Hepatocyte (in vitro differentiated cells): ENCODE results near the gene NEAT1. TPM values are rescaled to one million over a fixed set of nuclear protein-coding genes. Genes with fewer than 3 reads are reported as not detected.
A peak's percentile ranks its signal among the peaks of the same experiment; 100 is the strongest.

Experiments
- DNase-seq: peaks from one replicate; pipeline ENCODE4 v3.0.0-alpha.2; 2016; ENCODE audit warnings: low spot score
- H2AFZ ChIP-seq: fragments of 200-600 bp; sonication (generic); 2 replicates; pipeline ENCODE4 v1.6.0; 2016; ENCODE audit warnings: antibody characterized with exemption, mild to moderate bottlenecking
- H3K27ac ChIP-seq: fragments of 200-600 bp; sonication (generic); 2 replicates; pipeline ENCODE4 v1.5.1; 2016; ENCODE audit warnings: mild to moderate bottlenecking
- H3K27me3 ChIP-seq: fragments of 200-600 bp; sonication (generic); 2 replicates; pipeline ENCODE4 v1.6.1; 2016
- H3K36me3 ChIP-seq: fragments of 200-600 bp; sonication (generic); replicated peaks from 2 replicates; pipeline ENCODE4 v1.5.1; 2016; ENCODE audit warnings: low read depth; ENCODE audit not compliant: insufficient read depth
- H3K4me1 ChIP-seq: fragments of 200-600 bp; sonication (generic); 2 replicates; pipeline ENCODE4 v1.5.1; 2016; ENCODE audit warnings: mild to moderate bottlenecking, moderate library complexity; ENCODE audit not compliant: insufficient read depth
- H3K4me2 ChIP-seq: fragments of 200-600 bp; sonication (generic); 2 replicates; pipeline ENCODE4 v1.6.0; 2016
- H3K4me3 ChIP-seq: fragments of 200-600 bp; sonication (generic); 2 replicates; pipeline ENCODE4 v1.5.1; 2016; ENCODE audit warnings: mild to moderate bottlenecking
- H3K79me2 ChIP-seq: fragments of 200-600 bp; sonication (generic); 2 replicates; pipeline ENCODE4 v1.6.0; 2017; ENCODE audit warnings: mild to moderate bottlenecking
- H3K9me2 ChIP-seq: fragments of 200-600 bp; sonication (generic); replicated peaks from 2 replicates; pipeline ENCODE4 v1.6.0; 2017; ENCODE audit warnings: mild to moderate bottlenecking; ENCODE audit not compliant: insufficient read depth
- H3K9me3 ChIP-seq: fragments of 200-600 bp; sonication (generic); 2 replicates; pipeline ENCODE4 v1.5.1; 2016; ENCODE audit warnings: low read depth, mild to moderate bottlenecking
- H4K20me1 ChIP-seq: fragments of 200-600 bp; sonication (generic); 2 replicates; pipeline ENCODE4 v1.6.0; 2016; ENCODE audit warnings: mild to moderate bottlenecking; ENCODE audit not compliant: insufficient read depth, poor library complexity, severe bottlenecking
- CTCF ChIP-seq: fragments of 200-600 bp; sonication (generic); IDR thresholded peaks from 2 replicates; pipeline ENCODE4 v1.5.1; 2016; ENCODE audit warnings: antibody characterized with exemption, mild to moderate bottlenecking; ENCODE audit not compliant: poor library complexity
- EZH2 ChIP-seq: fragments of 200-600 bp; sonication (generic); IDR thresholded peaks from 2 replicates; pipeline ENCODE4 v1.6.1; 2016; ENCODE audit warnings: antibody characterized with exemption, mild to moderate bottlenecking, borderline replicate concordance
- EZH2phosphoT487 ChIP-seq: fragments of 200-600 bp; sonication (generic); IDR thresholded peaks from one replicate; pipeline ENCODE4 v1.6.1; 2018; ENCODE audit warnings: antibody characterized with exemption, mild to moderate bottlenecking, low read depth, moderate library complexity; ENCODE audit not compliant: unreplicated experiment, severe bottlenecking
- WGBS: methylation state at CpG from one replicate; pipeline ENCODE4 v1.1.6; 2016; ENCODE audit warnings: low lambda C conversion rate; ENCODE audit errors: missing lambda C conversion rate; 5-methylcytosine and 5-hydroxymethylcytosine counted together
- polyA plus RNA-seq: library from polyadenylated mRNA; unstranded; fragments of >200 nt; fragmentation: Nextera tagmentation; extraction: Ambion mirVana; gene quantifications from 2 replicates; pipeline ENCODE4 v1.2.1, GENCODE V29; 2016
- total RNA-seq: library from RNA; depleted of rRNA; stranded (reverse); fragments of >200 nt; gene quantifications from 2 replicates; pipeline ENCODE4 v1.2.3, GENCODE V29; 2014

NEAT1 gene
- total and polyA plus RNA-seq, 2 experiments from 2014 or later = 130 to 168 TPM

DNA sequence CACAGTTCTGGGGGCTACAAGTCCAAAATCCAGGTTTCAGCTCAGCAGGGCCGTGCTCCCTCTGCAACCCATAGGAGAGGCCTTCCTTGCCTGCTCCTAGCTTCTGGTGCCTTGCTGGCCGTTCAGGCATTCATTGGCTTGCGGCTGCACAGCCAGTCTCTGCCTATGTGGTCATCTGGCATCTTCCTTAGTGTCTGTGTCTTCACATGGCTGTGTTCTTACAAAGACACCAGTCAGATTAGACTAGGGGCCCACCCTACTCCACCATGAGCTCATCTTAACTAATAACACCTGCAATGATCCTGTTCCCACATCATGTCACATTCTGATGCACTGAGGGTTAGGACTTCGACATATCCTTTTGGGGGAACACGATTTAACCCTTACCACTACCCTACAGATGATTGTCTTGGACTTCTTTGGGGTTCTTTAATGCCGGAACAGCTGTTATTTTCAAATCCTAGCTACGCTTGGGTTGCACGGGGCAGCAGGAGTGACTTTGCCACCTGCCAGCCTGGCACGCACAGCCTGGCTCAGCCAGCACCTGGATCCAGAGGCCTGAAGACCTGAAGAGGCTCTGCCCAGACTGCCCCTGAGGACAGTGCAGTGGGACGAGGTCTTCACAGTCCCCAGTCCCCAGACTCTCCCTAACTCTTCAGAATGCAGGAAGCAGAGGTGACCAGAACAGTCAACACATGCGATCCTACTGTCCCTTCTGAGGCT lies 7.7 kb upstream of the NEAT1 start:
- Histone ChIP-seq H3K4me3 (no peak overlapping the region), H4K20me1 (no peaks in the 10 kb centered on the region), H3K4me2 (no peak overlapping the region), H3K9me2 (no peaks in the 10 kb centered on the region), H3K4me1 (peaks cover 34% of the 10 kb centered on the region), H3K27me3 (no peaks in the 10 kb centered on the region), H2AFZ (no peak overlapping the region), H3K27ac (peak overlapping the region; percentile 100), H3K9me3 (no peaks in the 10 kb centered on the region), H3K79me2 (peaks cover 36% of the 10 kb centered on the region), H3K36me3 (no peaks in the 10 kb centered on the region)
- no peak for DNase-seq
- no peak for TF ChIP-seq EZH2phosphoT487
- TF ChIP-seq CTCF = no peak
- TF ChIP-seq EZH2 = no peak
- WGBS = 83% methylated on average over 11 of the region's 11 CpGs

GRCh38 chr11:65415499-65416340 lies 6.9 kb upstream of the NEAT1 start:
- no peaks in the 10 kb centered on the region for H4K20me1 ChIP-seq
- no peaks in the 10 kb centered on the region for H3K27me3 ChIP-seq
- no peaks in the 10 kb centered on the region for H3K9me3 ChIP-seq
- peak overlapping the region; percentile 100 for H3K27ac ChIP-seq
- H3K4me2 ChIP-seq = peak overlapping the region; percentile 91
- H3K4me1 ChIP-seq = peaks cover 40% of the 10 kb centered on the region
- H2AFZ ChIP-seq = peak overlapping the region; percentile 49
- H3K36me3 ChIP-seq = no peaks in the 10 kb centered on the region
- no peak for DNase-seq
- no peak overlapping the region for H3K4me3 ChIP-seq
- H3K9me2 ChIP-seq = no peaks in the 10 kb centered on the region
- WGBS = 75% methylated on average over 11 of the region's 11 CpGs
- TF ChIP-seq EZH2 (no peak), EZH2phosphoT487 (no peak), CTCF (no peak)
- H3K79me2 ChIP-seq = peaks cover 41% of the 10 kb centered on the region

- peaks cover 43% of the 10 kb centered on the region for H3K79me2 ChIP-seq
- peak overlapping the region; percentile 100 for H3K27ac ChIP-seq
- peaks cover 45% of the 10 kb centered on the region for H3K4me1 ChIP-seq
- no peaks in the 10 kb centered on the region for H3K27me3 ChIP-seq
- H2AFZ ChIP-seq = peak overlapping the region; percentile 49
- no peaks in the 10 kb centered on the region for H3K36me3 ChIP-seq
- no peaks in the 10 kb centered on the region for H4K20me1 ChIP-seq
- DNase-seq = peak; percentile 93
- peak overlapping the region; percentile 91 for H3K4me2 ChIP-seq
- no peaks in the 10 kb centered on the region for H3K9me2 ChIP-seq
- WGBS = 6% methylated on average over 18 of the region's 18 CpGs
- no peaks in the 10 kb centered on the region for H3K9me3 ChIP-seq
- TF ChIP-seq EZH2 (no peak), CTCF (peak; percentile 97)
- H3K4me3 ChIP-seq = no peak overlapping the region
Observed at GRCh38 chr11:65416341-65416824, 6.2 kb upstream of the NEAT1 start.
